MCF 10A (cell line): ENCODE measurements around the gene ARRB1. TPM values are rescaled to one million over a fixed set of nuclear protein-coding genes. Genes with fewer than 3 reads are reported as not detected.

ENCODE experiments used
- BruUV-seq: library from RNA; stranded (reverse); fragments of 400-500 nt; replicated peaks from 2 replicates; lab custom pipeline; 2021; lab: Mats Ljungman, UMichigan
- CTCF ChIA-PET: fragments of 300-600 bp; sonication (Branson Sonifier 250); formaldehyde crosslinking; extraction: SDS; loops from one replicate; lab custom pipeline; 2021; ENCODE audit warnings: antibody characterized with exemption, inconsistent platforms; lab: Yijun Ruan, JAX
- POLR2A ChIA-PET: fragments of 300-600, 350-650 bp; sonication (Branson Sonifier 250); formaldehyde crosslinking; extraction: SDS; loops from one replicate; lab custom pipeline; 2020; ENCODE audit warnings: antibody characterized with exemption, inconsistent platforms; lab: Yijun Ruan, JAX
- DNase-seq: peaks from one replicate; pipeline ENCODE4 v3.0.0-alpha.2; 2018; ENCODE audit not compliant: unreplicated experiment
- H3K27ac Mint-ChIP-seq: one replicate; pipeline ENCODE4 v1.8.0; 2022; ENCODE audit warnings: mild to moderate bottlenecking, low read depth, mixed read lengths; ENCODE audit not compliant: unreplicated experiment
- H3K27me3 Mint-ChIP-seq: one replicate; pipeline ENCODE4 v1.8.0; 2022; ENCODE audit warnings: mixed read lengths; ENCODE audit not compliant: insufficient read depth, unreplicated experiment
- H3K36me3 Mint-ChIP-seq: one replicate; pipeline ENCODE4 v1.8.0; 2022; ENCODE audit warnings: mild to moderate bottlenecking, moderate library complexity, mixed read lengths; ENCODE audit not compliant: insufficient read depth, unreplicated experiment
- H3K4me1 Mint-ChIP-seq: one replicate; pipeline ENCODE4 v1.8.0; 2022; ENCODE audit warnings: mixed read lengths; ENCODE audit not compliant: insufficient read depth, unreplicated experiment
- H3K4me3 Mint-ChIP-seq: one replicate; pipeline ENCODE4 v1.8.0; 2022; ENCODE audit warnings: mild to moderate bottlenecking, moderate library complexity, mixed read lengths; ENCODE audit not compliant: unreplicated experiment
- H3K9me3 Mint-ChIP-seq: one replicate; pipeline ENCODE4 v1.8.0; 2022; ENCODE audit warnings: mixed read lengths; ENCODE audit not compliant: unreplicated experiment
- intact Hi-C: fragments of 100-400 bp; cut with micrococcal nuclease; formaldehyde crosslinking; loops from 2 replicates; pipeline ENCODE4 v1.14.1; 2022
- total RNA-seq: library from RNA; stranded (reverse); gene quantifications from 2 replicates; pipeline ENCODE4 v1.2.3, GENCODE V29; 2022
- TF ChIP-seq, protein P1 (sequence below): fragments of 200-600 bp; IDR thresholded peaks from one replicate; pipeline ENCODE4 v1.8.0; 2022; ENCODE audit warnings: antibody characterized with exemption, mild to moderate bottlenecking; ENCODE audit not compliant: unreplicated experiment

Gene ARRB1
- total RNA-seq, 1 experiment from 2014 or later: 0.98 TPM

GRCh38 chr11:75246671-75247350 lies 104.7 kb downstream of the ARRB1 start:
- Mint-ChIP-seq H3K9me3 (no peaks in the 10 kb centered on the region), H3K4me1 (no peaks in the 10 kb centered on the region), H3K36me3 (no peaks in the 10 kb centered on the region), H3K27me3 (peaks cover 84% of the 10 kb centered on the region), H3K27ac (no peak overlapping the region), H3K4me3 (no peak overlapping the region)
- no peak for DNase-seq
- TF ChIP-seq, protein P1, sequence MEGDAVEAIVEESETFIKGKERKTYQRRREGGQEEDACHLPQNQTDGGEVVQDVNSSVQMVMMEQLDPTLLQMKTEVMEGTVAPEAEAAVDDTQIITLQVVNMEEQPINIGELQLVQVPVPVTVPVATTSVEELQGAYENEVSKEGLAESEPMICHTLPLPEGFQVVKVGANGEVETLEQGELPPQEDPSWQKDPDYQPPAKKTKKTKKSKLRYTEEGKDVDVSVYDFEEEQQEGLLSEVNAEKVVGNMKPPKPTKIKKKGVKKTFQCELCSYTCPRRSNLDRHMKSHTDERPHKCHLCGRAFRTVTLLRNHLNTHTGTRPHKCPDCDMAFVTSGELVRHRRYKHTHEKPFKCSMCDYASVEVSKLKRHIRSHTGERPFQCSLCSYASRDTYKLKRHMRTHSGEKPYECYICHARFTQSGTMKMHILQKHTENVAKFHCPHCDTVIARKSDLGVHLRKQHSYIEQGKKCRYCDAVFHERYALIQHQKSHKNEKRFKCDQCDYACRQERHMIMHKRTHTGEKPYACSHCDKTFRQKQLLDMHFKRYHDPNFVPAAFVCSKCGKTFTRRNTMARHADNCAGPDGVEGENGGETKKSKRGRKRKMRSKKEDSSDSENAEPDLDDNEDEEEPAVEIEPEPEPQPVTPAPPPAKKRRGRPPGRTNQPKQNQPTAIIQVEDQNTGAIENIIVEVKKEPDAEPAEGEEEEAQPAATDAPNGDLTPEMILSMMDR: no peak
- ChIA-PET POLR2A (interaction anchor here (0.6 kb wide), 1 partner anchor 103 kb away, joined by 3 read pairs; no protein-coding TSS in a partner anchor), CTCF (interaction anchor here (0.5 to 12.5 kb wide), 17 partner anchors 9 to 676 kb away, joined by 3 to 251 read pairs (median 5); no protein-coding TSS in a partner anchor)
- BruUV-seq: no TSS peak
- intact Hi-C loops: no loop called here

DNA sequence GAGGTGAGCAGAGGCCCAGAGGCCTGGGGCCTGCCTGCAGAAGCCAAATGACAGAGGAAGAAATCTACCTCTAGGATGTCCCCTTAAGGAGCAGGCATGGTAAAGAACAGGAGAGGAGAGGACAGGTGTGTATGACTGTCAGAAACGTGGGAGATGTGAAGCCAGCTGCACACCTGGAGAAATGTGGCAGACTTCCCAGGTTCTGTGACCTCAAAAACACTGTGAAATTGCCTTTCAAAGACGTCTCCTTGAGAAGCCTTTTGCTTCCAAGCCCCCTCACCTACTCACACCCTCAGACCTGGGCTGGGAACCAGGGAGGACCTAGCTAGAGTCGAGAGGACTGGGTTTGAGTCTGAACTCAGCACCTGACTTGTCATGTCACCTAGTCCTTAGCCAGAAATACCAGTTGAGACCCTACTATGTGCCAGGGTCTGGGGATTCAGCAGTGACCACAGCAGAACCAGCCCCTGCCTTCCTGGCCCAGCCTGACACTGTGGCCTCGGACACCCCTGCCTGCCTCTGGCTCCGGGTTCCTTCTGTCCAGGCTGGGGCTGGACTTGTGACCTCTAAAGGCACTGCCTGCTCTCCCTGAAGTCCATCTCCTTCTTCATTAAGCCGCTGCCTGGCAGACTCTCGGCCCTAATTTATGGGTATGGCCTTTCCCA lies 105.3 kb downstream of the ARRB1 start:
- ChIA-PET CTCF (interaction anchor here (0.5 to 12.5 kb wide), 7 partner anchors 15 to 675 kb away, joined by 3 to 251 read pairs (median 3); no protein-coding TSS in a partner anchor), POLR2A (no interaction called here)
- Mint-ChIP-seq H3K27me3 (peaks cover 78% of the 10 kb centered on the region), H3K27ac (no peak overlapping the region), H3K36me3 (no peaks in the 10 kb centered on the region), H3K4me1 (no peaks in the 10 kb centered on the region), H3K9me3 (no peaks in the 10 kb centered on the region), H3K4me3 (no peak overlapping the region)
- BruUV-seq: no TSS peak
- intact Hi-C loops: no loop called here
- TF ChIP-seq, protein P1: no peak
- no peak for DNase-seq

DNA sequence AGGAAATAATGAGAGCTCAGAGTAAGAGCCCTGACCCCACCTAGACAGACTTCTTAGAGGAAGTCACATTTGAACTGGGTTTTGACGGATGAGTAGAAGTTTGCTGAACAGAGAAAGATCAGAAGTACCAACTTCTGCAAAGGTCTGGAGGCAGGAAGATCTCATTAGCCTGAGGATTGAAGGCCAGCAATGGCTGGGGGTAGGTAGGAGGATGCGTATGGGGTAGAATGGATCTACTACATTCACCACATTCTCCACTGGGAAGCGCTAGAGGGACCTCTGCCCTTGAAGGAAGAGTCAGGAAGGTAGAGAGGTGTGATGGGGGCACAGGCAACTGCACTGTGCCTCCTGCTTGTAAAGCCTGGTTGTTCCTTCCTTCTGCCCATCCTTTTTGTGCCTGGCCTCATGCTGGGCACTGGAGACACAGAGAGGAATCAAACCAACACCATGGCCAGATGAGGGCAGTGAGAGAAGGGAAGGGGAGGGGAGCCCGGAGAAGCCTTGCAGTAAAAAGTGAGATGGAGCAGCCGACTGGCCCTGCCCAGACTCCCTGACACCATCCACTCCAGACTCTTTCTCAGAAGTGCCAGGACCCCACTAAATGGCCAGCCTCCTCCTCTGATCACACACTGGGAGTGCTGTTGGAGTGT lies 106.0 kb downstream of the ARRB1 start:
- Mint-ChIP-seq H3K9me3 (no peaks in the 10 kb centered on the region), H3K4me1 (no peaks in the 10 kb centered on the region), H3K36me3 (no peaks in the 10 kb centered on the region), H3K27me3 (peaks cover 71% of the 10 kb centered on the region), H3K27ac (no peak overlapping the region), H3K4me3 (no peak overlapping the region)
- DNase-seq: no peak
- ChIA-PET CTCF (interaction anchor here (0.6 to 12.5 kb wide), 8 partner anchors 11 to 316 kb away, joined by 3 to 251 read pairs (median 4); no protein-coding TSS in a partner anchor), POLR2A (no interaction called here)
- intact Hi-C loops: no loop called here
- TF ChIP-seq, protein P1: no peak
- BruUV-seq: no TSS peak
